H1 (cell line): Measurements from ENCODE around the gene HCST. TPM values are rescaled to one million over a fixed set of nuclear protein-coding genes. Genes with fewer than 3 reads are reported as not detected.

Source experiments
- CTCF ChIA-PET: fragments of 300-600 bp; sonication (Branson Sonifier 250); formaldehyde crosslinking; loops from one replicate; lab custom pipeline; 2021; ENCODE audit not compliant: partially characterized antibody; lab: Charles Lee
- POLR2A ChIA-PET: fragments of 300-600 bp; sonication (Branson Sonifier 250); formaldehyde crosslinking; loops from one replicate; lab custom pipeline; 2021; ENCODE audit warnings: inconsistent platforms; ENCODE audit not compliant: partially characterized antibody; lab: Charles Lee
- DNase-seq, 2 experiments: peaks; one replicate each; pipeline versions ENCODE4 v3.0.0 to v3.0.0-alpha.2; 2010 to 2022; ENCODE audit warnings: low spot score in 2 of 2, low read depth in 1 of 2, mixed read lengths in 1 of 2
- FAIRE-seq: peaks from 2 replicates; lab custom pipeline; 2011; peaks lifted over from hg19 to GRCh38; lab: Jason Lieb, UNC
- H2AFZ ChIP-seq: 2 replicates; pipeline ENCODE4 v1.8.1; 2012; ENCODE audit warnings: low read length, inconsistent platforms
- H2AK5ac ChIP-seq: 2 replicates; pipeline ENCODE4 v1.6.1; 2013; ENCODE audit warnings: low read depth, low read length
- H2BK120ac ChIP-seq: replicated peaks from 2 replicates; pipeline ENCODE3; 2013; ENCODE audit warnings: low read depth, low read length, inconsistent platforms
- H2BK12ac ChIP-seq: 2 replicates; pipeline ENCODE4 v1.6.1; 2013; ENCODE audit warnings: low read depth, low read length
- H2BK15ac ChIP-seq: 2 replicates; pipeline ENCODE4 v1.6.1; 2013; ENCODE audit warnings: low read length
- H2BK20ac ChIP-seq: 2 replicates; pipeline ENCODE4 v1.6.1; 2013; ENCODE audit warnings: low read length
- H2BK5ac ChIP-seq: 2 replicates; pipeline ENCODE4 v1.6.1; 2013; ENCODE audit warnings: low read depth, low read length
- H3K14ac ChIP-seq: 2 replicates; pipeline ENCODE4 v1.6.1; 2013; ENCODE audit warnings: inconsistent platforms; ENCODE audit not compliant: insufficient read length
- H3K18ac ChIP-seq: 2 replicates; pipeline ENCODE4 v1.6.1; 2013; ENCODE audit warnings: low read length; ENCODE audit errors: extremely low read depth
- H3K23ac ChIP-seq: 2 replicates; pipeline ENCODE4 v1.6.1; 2013; ENCODE audit warnings: inconsistent platforms; ENCODE audit not compliant: insufficient read length
- H3K23me2 ChIP-seq: 2 replicates; pipeline ENCODE4 v1.6.1; 2013; ENCODE audit warnings: low read depth, low read length
- H3K27ac ChIP-seq: 2 replicates; pipeline ENCODE4 v1.6.1; 2011; ENCODE audit warnings: low read depth, low read length, inconsistent platforms
- H3K27me3 ChIP-seq, 4 experiments: replicated peaks in 1 of 4; 1 replicate in 1 of 4; 2 replicates in 3 of 4; pipeline versions ENCODE4 v1.6.1 to v1.8.1; 2011 to 2013; ENCODE audit warnings: low read length in 3 of 4, mild to moderate bottlenecking in 3 of 4, inconsistent platforms in 2 of 4, mixed read lengths in 2 of 4, moderate library complexity in 1 of 4; ENCODE audit not compliant: control insufficient read depth in 3 of 4, insufficient read depth in 3 of 4; ENCODE audit errors: extremely low read depth in 1 of 4
- H3K36me3 ChIP-seq, 4 experiments: 2 replicates each; pipeline versions ENCODE4 v1.6.1 to v1.8.1; 2011 to 2013; ENCODE audit warnings: mild to moderate bottlenecking in 4 of 4, low read length in 3 of 4, moderate library complexity in 2 of 4, control low read depth in 1 of 4, inconsistent platforms in 1 of 4; ENCODE audit not compliant: insufficient read depth in 4 of 4, control insufficient read depth in 2 of 4
- H3K4ac ChIP-seq: replicated peaks from 2 replicates; pipeline ENCODE3; 2013; ENCODE audit warnings: low read length, low read depth, mixed read lengths, inconsistent platforms; ENCODE audit not compliant: insufficient read length
- H3K4me1 ChIP-seq, 4 experiments: replicated peaks in 1 of 4; 1 replicate in 1 of 4; 2 replicates in 3 of 4; pipeline versions ENCODE4 v1.6.1 to v1.8.1; 2011 to 2013; ENCODE audit warnings: low read length in 3 of 4, inconsistent platforms in 2 of 4, mixed read lengths in 1 of 4; ENCODE audit not compliant: insufficient read depth in 4 of 4, control insufficient read depth in 3 of 4
- H3K4me2 ChIP-seq, 2 experiments: 2 replicates each; pipeline versions ENCODE4 v1.6.1 to v1.8.1; 2011 to 2013; ENCODE audit warnings: low read depth in 2 of 2, low read length in 2 of 2, control low read depth in 1 of 2, inconsistent platforms in 1 of 2, mild to moderate bottlenecking in 1 of 2; ENCODE audit not compliant: insufficient read depth in 1 of 2
- H3K4me3 ChIP-seq, 4 experiments: fragments of 200-600, 300-600 bp in 1 of 4; sonication (generic), shearing (Covaris generic), sonication (Bioruptor Twin) in 1 of 4; 2 replicates each; pipeline versions ENCODE4 v1.5.1 to v1.8.1; 2011 to 2016; ENCODE audit warnings: low read length in 4 of 4, low read depth in 3 of 4, control low read depth in 2 of 4, inconsistent platforms in 2 of 4, mild to moderate bottlenecking in 2 of 4, mixed read lengths in 1 of 4, moderate library complexity in 1 of 4; ENCODE audit not compliant: insufficient read depth in 2 of 4; ENCODE audit errors: extremely low read depth in 1 of 4
- H3K56ac ChIP-seq: replicated peaks from 2 replicates; pipeline ENCODE3; 2013; ENCODE audit warnings: low read depth, mild to moderate bottlenecking, mixed read lengths, low read length, inconsistent platforms; ENCODE audit not compliant: insufficient read length
- H3K79me1 ChIP-seq: 2 replicates; pipeline ENCODE4 v1.6.1; 2013; ENCODE audit warnings: low read depth, low read length, control low read depth
- H3K79me2 ChIP-seq, 2 experiments: 2 replicates each; pipeline versions ENCODE4 v1.6.1 to v1.8.1; 2012 to 2013; ENCODE audit warnings: low read length in 2 of 2, mild to moderate bottlenecking in 2 of 2, inconsistent platforms in 1 of 2; ENCODE audit not compliant: insufficient read depth in 2 of 2, control insufficient read depth in 1 of 2
- H3K9ac ChIP-seq, 4 experiments: replicated peaks in 1 of 4; 1 replicate in 1 of 4; 2 replicates in 3 of 4; pipeline versions ENCODE4 v1.6.1 to v1.8.1; 2011 to 2013; ENCODE audit warnings: low read depth in 3 of 4, low read length in 3 of 4, control low read depth in 2 of 4, mild to moderate bottlenecking in 2 of 4, moderate library complexity in 2 of 4, inconsistent platforms in 1 of 4; ENCODE audit errors: extremely low read depth in 1 of 4
- H3K9me3 ChIP-seq, 2 experiments: 2 replicates each; pipeline versions ENCODE4 v1.6.1 to v1.8.1; 2012 to 2013; ENCODE audit warnings: mild to moderate bottlenecking in 2 of 2, moderate library complexity in 2 of 2, control low read depth in 1 of 2, inconsistent platforms in 1 of 2, low read depth in 1 of 2, low read length in 1 of 2, mixed read lengths in 1 of 2; ENCODE audit not compliant: insufficient read depth in 2 of 2
- H4K20me1 ChIP-seq, 2 experiments: replicated peaks in 1 of 2; 2 replicates each; pipeline versions ENCODE3 to v1.8.1; 2011 to 2013; ENCODE audit warnings: inconsistent platforms in 2 of 2, low read length in 2 of 2, mild to moderate bottlenecking in 1 of 2; ENCODE audit not compliant: insufficient read depth in 2 of 2, control insufficient read depth in 1 of 2
- H4K5ac ChIP-seq: 2 replicates; pipeline ENCODE4 v1.6.1; 2013; ENCODE audit warnings: low read length, low read depth, mixed read lengths, inconsistent platforms; ENCODE audit not compliant: insufficient read length
- H4K8ac ChIP-seq: 2 replicates; pipeline ENCODE4 v1.8.0; 2013; ENCODE audit warnings: mild to moderate bottlenecking, moderate library complexity, low read length, inconsistent platforms; ENCODE audit not compliant: insufficient read depth; ENCODE audit errors: extremely low read depth
- H4K91ac ChIP-seq: replicated peaks from 2 replicates; pipeline ENCODE3; 2013; ENCODE audit warnings: low read length, mixed read lengths, inconsistent platforms; ENCODE audit not compliant: insufficient read length
- CTCF ChIP-seq, 3 experiments: IDR thresholded peaks; 1 replicate in 2 of 3; 2 replicates in 1 of 3; pipeline versions ENCODE4 v1.5.1 to v1.6.1; 2011; ENCODE audit warnings: low read length in 3 of 3, mild to moderate bottlenecking in 3 of 3, inconsistent platforms in 2 of 3, low read depth in 1 of 3, moderate library complexity in 1 of 3; ENCODE audit not compliant: insufficient read depth in 1 of 3; ENCODE audit errors: control extremely low read depth in 1 of 3
- FOSL1 ChIP-seq: IDR thresholded peaks from 2 replicates; pipeline ENCODE4 v1.6.1; 2011; ENCODE audit warnings: mild to moderate bottlenecking, low read depth, low read length, moderate library complexity; ENCODE audit not compliant: insufficient read depth
- HDAC2 ChIP-seq, 2 experiments: fragments of 300-600 bp in 1 of 2; sonication (generic) in 1 of 2; IDR thresholded peaks; 2 replicates each; pipeline ENCODE4 v1.6.1; 2011 to 2012; ENCODE audit warnings: low read depth in 2 of 2, low read length in 2 of 2, mild to moderate bottlenecking in 2 of 2, moderate library complexity in 2 of 2, borderline replicate concordance in 1 of 2, inconsistent platforms in 1 of 2
- JUND ChIP-seq: IDR thresholded peaks from 2 replicates; pipeline ENCODE4 v1.6.1; 2011; ENCODE audit warnings: mild to moderate bottlenecking, improper control_type of control experiment, low read length
- RBBP5 ChIP-seq: IDR thresholded peaks from 2 replicates; pipeline ENCODE4 v1.7.1; 2012; ENCODE audit warnings: low read depth, mild to moderate bottlenecking, inconsistent platforms, low read length, moderate library complexity, borderline replicate concordance
- RXRA ChIP-seq: IDR thresholded peaks from 2 replicates; pipeline ENCODE4 v1.6.1; 2011; ENCODE audit warnings: low read depth, mild to moderate bottlenecking, low read length, moderate library complexity; ENCODE audit not compliant: insufficient read depth
- SIN3A ChIP-seq, 2 experiments: IDR thresholded peaks in 1 of 2; conservative IDR thresholded peaks in 1 of 2; 2 replicates each; pipeline ENCODE4 v1.6.1; 2011 to 2012; ENCODE audit warnings: low read length in 2 of 2, improper control_type of control experiment in 1 of 2, low read depth in 1 of 2, mild to moderate bottlenecking in 1 of 2
- WGBS, 2 experiments: shearing (Covaris generic) in 1 of 2; methylation state at CpG; one replicate each; pipeline versions ENCODE4 v1.1.6 to v1.1.7; 2013 to 2015; ENCODE audit warnings: low lambda C conversion rate in 2 of 2, mixed read lengths in 2 of 2, inconsistent platforms in 1 of 2, low coverage in 1 of 2, missing lambda C conversion rate in 1 of 2; ENCODE audit not compliant: insufficient replicate concordance in 2 of 2, insufficient coverage in 1 of 2, insufficient read length in 1 of 2; ENCODE audit errors: extremely low coverage in 1 of 2, missing lambda C conversion rate in 1 of 2; 5-methylcytosine and 5-hydroxymethylcytosine counted together
- polyA plus RNA-seq, 7 experiments: library from polyadenylated mRNA; depleted of rRNA in 3 of 7; stranded (reverse) in 5 of 7; unstranded in 2 of 7; fragments of >200 nt in 5 of 7; fragments of 200-250 nt in 2 of 7; gene quantifications; 1 replicate in 5 of 7; 2 replicates in 1 of 7; 4 replicates in 1 of 7; pipeline versions ENCODE4 v1.2.1 to v1.2.3, GENCODE V29; 2011 to 2013; ENCODE audit warnings: missing spikeins in 2 of 7, mixed read lengths in 2 of 7
- total RNA-seq: library from RNA; stranded (reverse); fragmentation: NEBNext Ultra II Directional; extraction: Animal tissue kit (Norgen Biotek cat#: 25700); gene quantifications from 2 replicates; pipeline ENCODE4 v1.2.1, GENCODE V29; 2021

The HCST gene
- total and polyA plus RNA-seq, 2 of the 8 experiments (the other 6 are each of a cell fraction or from before 2014, with no cell fraction given): 2.8 TPM; not detected in 1

DNA sequence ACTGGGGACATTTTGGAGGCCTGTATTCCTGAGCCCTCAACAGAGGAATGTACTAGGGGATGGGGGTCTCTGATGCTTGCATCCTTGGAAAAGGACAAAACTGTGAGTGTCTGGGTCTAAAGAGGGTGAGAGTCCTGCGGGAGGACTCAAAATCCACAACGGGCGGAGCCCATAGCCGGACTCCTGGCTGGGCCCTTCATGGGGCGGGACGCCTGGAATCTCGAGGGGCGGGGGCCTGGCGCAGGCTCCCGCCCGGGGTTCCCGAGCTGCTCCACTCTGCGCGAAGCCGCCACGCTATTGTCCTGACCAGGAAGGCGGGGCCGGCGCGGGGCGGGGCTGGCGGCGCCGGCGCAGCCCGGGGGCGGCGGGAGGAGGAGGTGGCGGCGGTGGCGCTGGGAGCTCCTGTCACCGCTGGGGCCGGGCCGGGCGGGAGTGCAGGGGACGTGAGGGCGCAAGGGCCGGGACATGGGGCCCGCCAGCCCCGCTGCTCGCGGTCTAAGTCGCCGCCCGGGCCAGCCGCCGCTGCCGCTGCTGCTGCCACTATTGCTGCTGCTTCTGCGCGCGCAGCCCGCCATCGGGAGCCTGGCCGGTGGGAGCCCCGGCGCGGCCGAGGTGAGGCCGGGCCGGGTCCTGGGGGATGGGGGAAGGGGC, 34.0 kb upstream of the HCST start, which contains the start of gene APLP1:
APLP1 (plus strand) TSS at position 403 of the 651 bp plus-strand sequence; CDS start at position 466, 63 bp downstream.
- no peak for FAIRE-seq
- TF ChIP-seq FOSL1 (no peak), RXRA (no peak), JUND (no peak), HDAC2 (IDR thresholded peaks at IDR 0.05; ENCODE audit: borderline replicate concordance in 1 of 2, low read depth in 2 of 2, low read length in 2 of 2) (0 out of 4 replicates have a peak, but pooled peaks of 1 of the 2 experiments have one; percentile 22), SIN3A (conservative IDR thresholded peaks at IDR 0.05 in 1 of 2, IDR thresholded peaks at IDR 0.05 in 1 of 2; ENCODE audit: low read depth in 1 of 2, low read length in 2 of 2) (0 out of 4 replicates have a peak, but pooled peaks of 1 of the 2 experiments have one; percentile 17), CTCF (IDR thresholded peaks at IDR 0.05; ENCODE audit: control extremely low read depth in 1 of 3, insufficient read depth in 1 of 3, low read depth in 1 of 3, low read length in 3 of 3) (no peak), RBBP5 (0 out of 2 replicates have a peak, but pooled peaks have one; percentile 14)

More for the DNA sequence above, 34.0 kb upstream of the HCST start, which contains the start of gene APLP1:
- no peak within 1 kb of the TSS for H2BK20ac ChIP-seq
- 2% methylated on average over 24 of the region's 60 CpGs; no CpG with 5 or more reads in 1 of the 2 experiments for WGBS, 2 experiments
- H2BK15ac ChIP-seq: 0 out of 2 replicates have a peak within 1 kb of the TSS, but pooled peaks have one; percentile 46
- peaks cover 3 to 12% (median 9%) of the 10 kb centered on the region in 4 experiments for H3K27me3 ChIP-seq
- H2BK12ac ChIP-seq: no peak within 1 kb of the TSS
- H3K36me3 ChIP-seq: no peaks in the 10 kb centered on the region
- no peaks in the 10 kb centered on the region for H3K9me3 ChIP-seq
- H3K4me3 ChIP-seq: peak within 1 kb of the TSS; percentile 37 to 64 (median 53)
- no peak within 1 kb of the TSS for H3K23ac ChIP-seq
- H3K56ac ChIP-seq: no peak within 1 kb of the TSS
- ChIA-PET CTCF (interaction anchor here (0.5 to 3.2 kb wide), 4 partner anchors 12 to 174 kb away, joined by 3 to 15 read pairs (median 3); partner anchors contain the start of genes KIRREL2 and SYNE4), POLR2A (interaction anchor here (1.9 to 2.7 kb wide), 4 partner anchors 12 to 128 kb away, joined by 6 to 19 read pairs (median 9); partner anchors contain the start of gene KIRREL2)
- H3K18ac ChIP-seq: peak within 1 kb of the TSS; percentile 79
- no peaks in the 10 kb centered on the region for H3K79me2 ChIP-seq
- peak within 1 kb of the TSS; percentile 9 for H4K5ac ChIP-seq
- peaks cover 0 to 12% (median 8%) of the 10 kb centered on the region in 4 experiments; a peak in 5 of 7 replicates for H3K4me1 ChIP-seq
- 0 out of 2 replicates have a peak within 1 kb of the TSS, but pooled peaks have one; percentile 61 for H2AFZ ChIP-seq
- H3K14ac ChIP-seq: no peak within 1 kb of the TSS
- H3K4ac ChIP-seq: no peak within 1 kb of the TSS
- no peak within 1 kb of the TSS for H4K91ac ChIP-seq
- no peaks in the 10 kb centered on the region for H3K79me1 ChIP-seq
- H4K8ac ChIP-seq: no peak within 1 kb of the TSS; the same call in 1 of the 2 replicates
- peaks cover 9% of the 10 kb centered on the region; the same call in 1 of the 2 replicates for H3K23me2 ChIP-seq
- DNase-seq: peak in 1 of 2 experiments; percentile 84
- no peak within 1 kb of the TSS for H2BK5ac ChIP-seq
- peak within 1 kb of the TSS; percentile 93 to 96 for H3K4me2 ChIP-seq
- no peak within 1 kb of the TSS for H2BK120ac ChIP-seq
- no peak within 1 kb of the TSS for H3K27ac ChIP-seq
- H4K20me1 ChIP-seq: peaks cover 0 to 2% of the 10 kb centered on the region in 2 experiments
- H3K9ac ChIP-seq: no peak within 1 kb of the TSS
- H2AK5ac ChIP-seq: no peak within 1 kb of the TSS
